Measurements from ENCODE around the gene PRKCB.

DNA sequence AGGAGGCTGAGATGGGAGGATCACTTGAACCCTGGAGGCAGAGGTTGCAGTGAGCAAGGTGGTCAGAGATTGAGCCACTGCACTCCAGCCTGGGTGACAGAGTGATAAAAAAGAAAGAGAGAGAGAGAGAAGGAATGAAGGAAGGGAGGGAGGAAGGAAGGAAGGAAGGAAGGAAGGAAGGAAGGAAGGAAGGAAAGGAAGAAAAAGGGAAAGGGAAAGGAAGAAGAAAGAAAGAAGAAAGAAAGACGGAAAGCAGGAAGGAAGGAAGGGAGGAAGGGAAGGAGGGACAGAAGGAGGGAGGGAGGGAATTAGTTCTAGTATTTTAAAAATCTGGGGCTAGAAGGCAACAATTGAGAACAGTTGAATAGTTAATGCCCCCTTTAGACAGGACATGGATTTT, 258.9 kb downstream of the PRKCB start:
- TF ChIP-seq, protein P1, sequence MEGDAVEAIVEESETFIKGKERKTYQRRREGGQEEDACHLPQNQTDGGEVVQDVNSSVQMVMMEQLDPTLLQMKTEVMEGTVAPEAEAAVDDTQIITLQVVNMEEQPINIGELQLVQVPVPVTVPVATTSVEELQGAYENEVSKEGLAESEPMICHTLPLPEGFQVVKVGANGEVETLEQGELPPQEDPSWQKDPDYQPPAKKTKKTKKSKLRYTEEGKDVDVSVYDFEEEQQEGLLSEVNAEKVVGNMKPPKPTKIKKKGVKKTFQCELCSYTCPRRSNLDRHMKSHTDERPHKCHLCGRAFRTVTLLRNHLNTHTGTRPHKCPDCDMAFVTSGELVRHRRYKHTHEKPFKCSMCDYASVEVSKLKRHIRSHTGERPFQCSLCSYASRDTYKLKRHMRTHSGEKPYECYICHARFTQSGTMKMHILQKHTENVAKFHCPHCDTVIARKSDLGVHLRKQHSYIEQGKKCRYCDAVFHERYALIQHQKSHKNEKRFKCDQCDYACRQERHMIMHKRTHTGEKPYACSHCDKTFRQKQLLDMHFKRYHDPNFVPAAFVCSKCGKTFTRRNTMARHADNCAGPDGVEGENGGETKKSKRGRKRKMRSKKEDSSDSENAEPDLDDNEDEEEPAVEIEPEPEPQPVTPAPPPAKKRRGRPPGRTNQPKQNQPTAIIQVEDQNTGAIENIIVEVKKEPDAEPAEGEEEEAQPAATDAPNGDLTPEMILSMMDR (IDR thresholded peaks at IDR 0.05): no peak
- no peak for TF ChIP-seq POLR2A (IDR thresholded peaks at IDR 0.05)

Data from testis (tissue), 2 donors.